Measurements from ENCODE around the gene ZNF778. TPM values are rescaled to one million over a fixed set of nuclear protein-coding genes. Genes with fewer than 3 reads are reported as not detected.

The ZNF778 gene
- total and polyA plus RNA-seq, 12 donors = 1.9 to 20.5 (median 8.4) TPM

- H3K27ac ChIP-seq = no peak overlapping the region
- DNase-seq = no peak
- H3K4me1 ChIP-seq (replicated peaks in 1 of 2) = no peaks in the 10 kb centered on the region
- no peaks in the 10 kb centered on the region for H3K27me3 ChIP-seq
- H3K36me3 ChIP-seq (replicated peaks in 1 of 2) = peaks cover 0 to 82% of the 10 kb centered on the region in 2 donors
- 70 to 78% (median 75%) methylated on average over 20 of the region's 20 CpGs for WGBS, 4 donors
- TF ChIP-seq CTCF (IDR thresholded peaks at IDR 0.05) (no peak), POLR2A (IDR thresholded peaks at IDR 0.05) (no peak)
- intact Hi-C loops (cut with DNase I) = no loop called here
- H3K9me3 ChIP-seq (replicated peaks in 1 of 3) = no peaks in the 10 kb centered on the region
- H3K4me3 ChIP-seq = no peak overlapping the region
Measured at GRCh38 chr16:89283449-89283848, 65.9 kb downstream of the ZNF778 start.

- Histone ChIP-seq H3K27me3 (no peaks in the 10 kb centered on the region), H3K9me3 (replicated peaks in 1 of 3) (no peaks in the 10 kb centered on the region), H3K27ac (no peak overlapping the region), H3K4me3 (no peak overlapping the region), H3K4me1 (replicated peaks in 1 of 2) (no peaks in the 10 kb centered on the region), H3K36me3 (replicated peaks in 1 of 2) (peaks cover 0 to 74% of the 10 kb centered on the region in 2 donors)
- intact Hi-C loops (cut with DNase I) = no loop called here
- DNase-seq = no peak
- TF ChIP-seq CTCF (IDR thresholded peaks at IDR 0.05) (no peak), POLR2A (IDR thresholded peaks at IDR 0.05) (no peak)
- WGBS, 4 donors = 76 to 85% (median 82%) methylated on average over 17 of the region's 17 CpGs
Measured at GRCh38 chr16:89285381-89285780, 67.9 kb downstream of the ZNF778 start.

- no peak for DNase-seq
- intact Hi-C loops (cut with DNase I) = no loop called here
- peaks cover 0 to 73% of the 10 kb centered on the region in 2 donors for H3K36me3 ChIP-seq (replicated peaks in 1 of 2)
- no peak overlapping the region for H3K4me3 ChIP-seq
- H3K4me1 ChIP-seq (replicated peaks in 1 of 2) = no peaks in the 10 kb centered on the region
- TF ChIP-seq CTCF (IDR thresholded peaks at IDR 0.05) (no peak), POLR2A (IDR thresholded peaks at IDR 0.05) (no peak)
- WGBS, 4 donors = 91 to 94% (median 92%) methylated on average over 24 to 25 of the region's 25 CpGs
- H3K27ac ChIP-seq = no peak overlapping the region
- H3K27me3 ChIP-seq = no peaks in the 10 kb centered on the region
- no peaks in the 10 kb centered on the region for H3K9me3 ChIP-seq (replicated peaks in 1 of 3)
Measured at GRCh38 chr16:89286096-89286495, 68.6 kb downstream of the ZNF778 start.

Other genes starting within 250 kb of the ZNF778 start
- gene CBFA2T3, start 240.5 kb upstream of the ZNF778 start, total RNA-seq = 10 to 100 TPM in 1 of 9 donors, 1 to 10 TPM in 4, under 1 TPM in 4; 0.30 to 16.9 (median 1.5) TPM
- gene CBFA2T3, start 240.5 kb upstream of the ZNF778 start, polyA plus RNA-seq = 1 to 10 TPM; 1.0 to 5.3 (median 3.0) TPM
- 10 to 100 TPM; 35.7 to 88.3 (median 55.8) TPM for gene ACSF3, start 123.9 kb upstream of the ZNF778 start, total RNA-seq
- gene ACSF3, start 123.9 kb upstream of the ZNF778 start, polyA plus RNA-seq = 10 to 100 TPM; 32.4 to 90.3 (median 82.1) TPM
- under 1 TPM in 8 of 9 donors, not detected in 1; 0.08 to 0.32 (median 0.17) TPM for gene CDH15, start 46.0 kb upstream of the ZNF778 start, total RNA-seq
- under 1 TPM; 0.05 to 0.17 (median 0.08) TPM for gene CDH15, start 46.0 kb upstream of the ZNF778 start, polyA plus RNA-seq
- 1 to 10 TPM in 3 of 9 donors, under 1 TPM in 2, not detected in 4; 0.28 to 3.2 (median 2.0) TPM for gene SLC22A31, start 17.2 kb upstream of the ZNF778 start, total RNA-seq
- gene SLC22A31, start 17.2 kb upstream of the ZNF778 start, polyA plus RNA-seq = 1 to 10 TPM in 1 of 3 donors, under 1 TPM in 1, not detected in 1; 0.72 to 2.9 TPM